Activated T-helper 9 cell treated with anti-CD3 and anti-CD28 coated beads, Interleukin-2, amount 50 U/mL, for 16 hours (primary cell): ENCODE data around the gene LCOR.
A peak's percentile ranks its signal among the peaks of the same experiment; 100 is the strongest.
"Not testable (repeated sequence)": the region's sequence is repeated elsewhere in the genome, so short reads cannot be mapped to it uniquely, and the experiment has no call there.

Experiments
- DNase-seq: peaks from one replicate; pipeline ENCODE4 v3.0.0-alpha.2; 2020; ENCODE audit warnings: low read depth

Gene LCOR

DNA sequence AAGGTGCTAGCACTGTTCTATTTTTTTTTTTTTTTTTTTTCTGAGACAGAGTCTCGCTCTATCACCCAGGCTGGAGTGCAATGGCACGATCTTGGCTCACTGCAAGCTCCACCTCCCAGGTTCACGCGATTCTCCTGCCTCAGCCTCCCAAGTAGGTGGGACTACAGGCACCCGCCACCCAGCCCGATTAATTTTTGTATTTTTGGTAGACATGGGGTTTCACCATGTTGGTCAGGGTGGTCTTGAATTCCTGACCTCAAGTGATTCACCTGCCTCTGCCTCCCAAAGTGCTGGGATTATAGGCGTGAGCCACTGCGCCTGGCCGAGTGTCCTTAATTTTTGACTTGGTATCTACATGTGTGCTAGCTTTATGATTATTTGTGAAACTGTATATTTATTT is 201.7 kb downstream of the LCOR start:
- not testable (repeated sequence) for DNase-seq

DNA sequence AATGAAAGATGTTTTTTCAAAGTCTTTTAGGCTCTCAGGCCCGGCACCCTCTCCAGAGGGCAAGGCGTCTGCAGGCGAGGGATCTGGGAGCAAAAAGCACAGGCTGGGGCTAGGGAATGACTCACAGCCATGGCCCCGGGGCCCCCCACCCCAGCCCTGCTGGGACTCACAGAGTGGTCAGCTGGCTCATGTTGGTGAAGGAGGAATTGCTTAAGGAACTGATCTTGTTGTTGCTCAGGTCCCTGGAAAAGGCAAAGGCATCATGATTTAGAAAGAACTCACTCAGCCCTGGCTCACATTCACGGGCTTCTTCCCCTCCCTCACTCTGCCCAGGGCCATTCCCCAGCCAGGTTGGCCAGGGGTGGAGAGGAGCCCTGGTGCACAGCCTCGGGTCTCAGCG is 202.2 kb downstream of the LCOR start:
- DNase-seq: no peak

DNA sequence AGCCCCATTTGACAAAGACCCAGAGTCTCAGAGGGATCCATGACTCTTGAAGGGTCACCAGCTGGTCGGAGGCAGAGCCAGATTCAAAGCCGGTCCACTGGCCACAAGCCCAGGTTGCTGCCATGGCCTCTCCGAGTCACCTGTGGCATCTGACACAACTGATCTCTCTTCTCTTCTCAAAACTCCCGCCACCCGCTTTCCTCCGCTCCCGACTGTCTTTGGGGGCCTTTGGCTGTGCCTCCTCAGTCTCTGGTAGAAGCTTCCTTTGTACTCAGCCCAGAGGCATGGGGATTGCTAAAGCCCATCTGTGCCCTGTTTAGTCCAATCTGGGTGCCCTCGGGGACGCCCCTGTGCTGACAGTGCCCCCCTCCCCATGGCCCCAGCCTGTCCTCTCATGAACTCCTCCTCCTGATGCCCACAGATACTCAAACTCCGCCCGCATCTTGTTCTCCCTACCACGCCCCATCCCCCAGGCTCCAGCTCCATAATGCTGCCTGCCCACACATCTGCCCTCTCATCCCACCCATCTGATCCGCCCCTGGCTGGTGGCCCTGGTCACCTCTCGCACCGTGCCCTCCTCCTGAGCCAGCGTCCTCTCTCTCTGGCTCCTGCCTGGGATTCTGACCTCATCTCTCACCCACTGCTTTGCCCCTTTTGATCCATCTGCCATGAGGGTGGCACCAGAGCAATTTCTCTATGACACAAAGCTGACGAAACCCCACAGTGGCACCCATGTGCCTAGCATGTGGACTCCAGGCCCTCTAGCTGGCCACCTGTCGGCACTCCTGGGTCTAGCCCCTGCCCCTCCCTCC is 203.1 kb downstream of the LCOR start:
- no peak for DNase-seq

DNA sequence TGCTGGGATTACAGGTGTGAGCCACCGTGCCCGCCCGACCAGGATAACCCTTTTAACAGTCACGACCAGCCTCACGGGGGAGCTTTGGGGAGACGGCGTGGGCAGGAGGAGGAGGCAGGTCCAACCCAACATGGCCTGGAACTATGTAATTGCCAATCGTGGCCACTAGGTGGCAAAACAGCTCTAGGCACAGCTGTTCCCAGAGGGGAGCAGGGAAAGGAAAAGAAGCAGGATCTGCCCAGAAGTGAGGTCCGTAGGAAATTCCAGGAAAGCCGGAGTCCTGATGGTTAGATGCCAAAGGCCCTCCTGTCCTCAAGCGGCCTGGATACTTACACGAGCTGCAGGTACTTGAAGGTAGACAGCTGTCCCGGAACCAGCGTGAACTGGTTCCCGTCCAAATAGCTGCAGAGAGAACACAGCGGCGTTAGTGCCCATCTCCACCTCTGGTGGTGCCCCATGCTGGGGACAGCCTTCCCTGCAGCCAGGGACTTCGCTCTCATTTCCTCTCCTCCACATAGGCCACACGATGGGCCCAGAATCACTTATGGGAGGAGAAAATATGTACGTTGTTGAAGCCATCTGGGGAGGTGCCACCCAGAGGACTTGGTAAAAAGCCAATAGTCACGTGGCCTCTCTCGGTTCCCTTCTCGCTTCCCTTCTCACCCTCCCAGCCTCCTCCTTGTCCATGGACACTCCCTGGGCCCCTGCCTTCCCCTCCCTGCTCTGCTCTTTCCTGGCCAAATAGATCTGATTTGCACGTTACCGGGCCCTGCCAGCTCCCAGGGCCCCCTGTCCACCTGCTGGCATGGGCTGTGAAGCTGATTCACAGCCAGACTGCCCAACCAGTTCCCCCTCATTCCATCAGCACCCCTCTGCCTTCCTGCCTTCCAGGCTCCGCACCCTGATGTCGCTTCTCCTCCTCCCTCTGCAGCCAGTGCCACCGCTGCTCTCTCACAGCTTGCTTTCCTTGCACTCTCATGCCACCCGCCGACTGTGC is 205.6 kb downstream of the LCOR start:
- DNase-seq: peak; percentile 48

DNA sequence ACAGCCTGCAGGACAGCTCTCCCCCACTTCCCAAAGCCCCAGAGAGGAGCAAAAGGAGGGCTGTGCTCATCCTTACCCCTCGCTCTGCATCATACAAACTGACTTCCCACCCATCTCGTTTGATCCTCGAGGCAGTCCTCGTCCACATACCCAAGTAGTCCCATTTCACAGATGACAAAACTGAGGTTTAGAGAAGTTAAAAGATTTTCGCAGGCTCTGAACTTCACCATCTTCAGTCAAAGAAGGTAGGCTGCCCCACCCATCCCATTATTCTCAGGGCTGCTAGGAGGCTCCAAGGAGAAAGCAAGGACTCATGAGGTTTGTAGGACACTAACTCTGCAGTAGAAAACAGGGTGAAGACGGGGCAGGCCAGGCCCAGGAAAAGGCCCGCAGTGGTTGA is 206.6 kb downstream of the LCOR start:
- no peak for DNase-seq

DNA sequence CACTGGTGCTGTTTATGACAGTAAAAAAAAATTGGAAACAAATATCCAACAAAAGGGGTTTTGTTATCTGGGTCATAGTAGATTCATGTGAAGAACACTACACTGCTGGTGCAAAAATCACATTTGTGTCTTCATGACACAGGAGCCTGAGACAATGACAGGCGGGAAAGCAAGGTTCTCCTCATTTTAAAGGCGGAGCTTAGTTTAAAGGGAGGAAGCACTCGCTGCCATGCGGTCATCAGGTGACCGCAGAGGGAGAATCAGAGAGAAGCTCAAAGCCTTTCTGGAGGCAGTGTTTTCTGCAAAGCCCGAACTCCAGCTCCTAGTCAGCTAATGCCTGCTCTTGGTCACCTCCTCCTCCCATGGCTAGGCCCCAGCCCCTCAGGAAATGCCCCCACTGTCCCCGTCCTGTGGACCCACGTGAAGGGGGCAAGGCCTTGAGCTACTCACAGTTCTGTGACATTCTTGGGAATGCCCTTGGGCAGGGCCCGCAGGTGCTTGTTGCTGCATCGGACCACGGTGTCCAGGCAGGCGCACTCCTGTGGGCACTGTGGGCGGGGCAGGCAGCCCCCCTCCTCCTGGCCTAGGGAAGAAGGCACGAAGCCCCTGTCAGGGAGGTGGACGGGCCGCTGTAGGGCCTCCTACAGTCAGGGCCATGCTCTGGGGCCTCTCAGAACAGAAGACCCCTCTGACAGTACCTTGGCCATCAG is 207.6 kb downstream of the LCOR start:
- no peak for DNase-seq

DNA sequence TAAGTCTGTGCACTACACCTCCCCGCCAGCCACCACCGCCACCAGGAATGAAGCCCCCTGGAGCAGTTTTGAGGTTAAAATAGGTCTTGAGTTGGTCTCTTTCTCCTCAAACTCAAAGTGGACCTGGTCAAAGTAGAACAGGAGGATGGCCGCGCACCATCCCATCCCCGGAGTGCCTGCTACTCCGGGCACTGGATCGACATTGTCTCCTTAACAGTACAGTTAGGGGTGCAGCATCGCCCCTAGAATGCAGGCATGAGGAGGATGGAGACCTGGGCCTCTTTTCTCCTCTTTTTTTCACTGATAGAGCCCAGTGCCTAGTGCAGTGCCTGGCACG is 208.1 kb downstream of the LCOR start:
- no peak for DNase-seq

DNA sequence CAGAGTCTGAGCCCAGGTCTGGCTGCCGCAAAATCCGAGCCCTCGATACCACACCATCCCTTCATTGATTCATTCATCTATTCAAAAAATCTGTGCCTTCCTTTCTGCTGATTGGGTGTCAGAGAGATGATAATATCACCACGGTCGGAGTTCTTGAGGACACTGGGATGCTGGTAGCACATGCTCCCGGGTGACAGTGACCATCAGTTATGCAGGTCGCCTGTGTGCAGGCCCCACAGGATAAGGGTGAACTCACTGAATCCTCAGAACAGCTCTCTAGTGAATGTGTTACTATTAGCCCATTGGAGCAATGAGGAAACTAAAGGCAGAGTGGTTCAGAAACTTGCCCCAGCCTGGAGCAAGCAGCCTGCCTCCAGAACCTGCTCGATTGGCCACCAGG is 208.6 kb downstream of the LCOR start:
- DNase-seq: no peak

DNA sequence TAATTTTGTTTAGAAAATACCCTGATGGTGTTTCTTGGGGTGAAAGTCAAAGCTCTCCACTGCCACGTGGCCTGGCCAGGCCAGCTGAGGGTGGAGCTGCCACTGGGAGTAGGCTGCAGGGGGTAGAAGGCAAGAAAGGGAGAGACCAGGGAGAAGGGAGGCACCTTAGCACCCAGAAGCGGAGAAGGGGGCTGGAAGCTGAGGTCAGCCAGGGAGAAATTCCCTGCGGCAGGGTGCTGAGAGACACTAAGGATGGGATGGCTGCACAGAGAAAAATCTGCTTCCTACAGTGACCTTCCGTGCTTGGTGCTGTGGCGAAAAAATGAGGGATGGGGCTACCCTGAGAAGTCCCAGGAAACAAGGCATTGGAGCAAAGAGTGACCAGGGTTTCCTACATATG is 210.0 kb downstream of the LCOR start:
- no peak for DNase-seq

DNA sequence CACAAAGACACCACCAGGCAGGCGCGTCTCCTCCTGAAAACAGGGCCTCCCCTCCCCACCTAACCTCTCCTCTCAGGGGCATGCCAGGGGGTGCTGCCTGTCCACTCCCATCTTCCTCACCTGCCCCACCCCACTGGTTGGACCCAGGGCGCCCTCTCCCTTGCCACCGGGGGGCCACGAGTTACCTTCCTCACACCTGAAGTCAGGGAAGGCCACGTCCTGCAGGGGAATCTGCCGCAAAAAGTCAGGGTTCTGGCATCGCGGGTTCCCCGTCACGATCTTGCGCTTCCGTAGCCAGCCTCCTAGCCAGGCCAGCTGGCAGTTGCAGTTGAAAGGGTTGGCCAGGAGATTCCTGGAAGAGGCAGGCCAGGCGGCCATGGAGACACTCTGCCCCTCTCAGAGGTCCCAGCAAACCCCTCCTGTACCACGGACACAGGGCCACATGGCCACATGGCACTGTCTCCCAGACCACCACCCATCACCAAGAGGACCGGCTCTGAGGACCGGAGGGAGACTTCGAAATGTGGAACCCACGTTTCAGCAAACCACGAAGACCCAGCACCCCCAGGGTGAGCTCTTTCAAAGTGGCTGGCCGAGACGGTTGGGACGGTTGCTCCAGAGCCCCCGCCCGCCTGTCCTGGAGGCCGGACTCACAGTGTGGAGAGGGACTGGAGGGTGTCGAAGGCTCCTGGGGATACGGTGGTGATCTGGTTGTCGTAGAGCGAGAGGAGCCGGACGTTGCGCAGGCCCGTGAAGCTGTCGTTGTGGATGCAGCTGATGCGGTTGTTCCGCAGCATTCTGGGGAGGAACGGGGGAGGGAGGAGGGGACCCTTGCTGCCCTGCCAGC is 210.8 kb downstream of the LCOR start:
- DNase-seq: no peak

DNA sequence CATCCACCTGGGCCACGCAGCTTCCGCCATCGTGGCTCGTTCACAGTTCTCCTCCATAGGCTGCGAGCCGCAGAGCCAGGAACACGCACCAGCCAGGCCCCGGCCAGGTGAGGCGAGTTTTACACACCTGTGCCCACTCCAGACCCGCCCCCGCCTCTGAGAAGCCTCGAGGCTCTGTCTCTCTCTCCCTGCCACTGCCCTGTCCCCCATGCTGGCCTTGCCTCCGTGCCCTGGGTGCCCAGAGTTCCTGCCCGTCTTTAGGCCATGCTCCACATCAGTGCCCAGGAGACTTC is 211.4 kb downstream of the LCOR start:
- no peak for DNase-seq
